Ascending aorta (tissue), 2 donors: ENCODE measurements around the gene RSL1D1. TPM values are rescaled to one million over a fixed set of nuclear protein-coding genes. Genes with fewer than 3 reads are reported as not detected.
"Not testable (repeated sequence)": the region's sequence is repeated elsewhere in the genome, so short reads cannot be mapped to it uniquely, and the experiment has no call there.

Source experiments
- DNase-seq, 2 donors: peaks; one replicate each; pipeline ENCODE4 v3.0.0-alpha.2; 2019; ENCODE audit warnings: low spot score in 2 of 2
- H3K27ac ChIP-seq, 2 donors: fragments of 200-600 bp; sonication (generic); one replicate each; pipeline ENCODE4 v1.5.1; 2016 to 2017; ENCODE audit warnings: mild to moderate bottlenecking in 1 of 2
- H3K27me3 ChIP-seq: fragments of 200-600 bp; sonication (generic); one replicate; pipeline ENCODE4 v1.5.1; 2017
- H3K36me3 ChIP-seq, 2 donors: fragments of 200-600 bp; sonication (generic); one replicate each; pipeline ENCODE4 v1.5.1; 2016
- H3K4me1 ChIP-seq, 2 donors: fragments of 200-600 bp; sonication (generic); one replicate each; pipeline ENCODE4 v1.5.1; 2016 to 2017; ENCODE audit warnings: mild to moderate bottlenecking in 1 of 2
- H3K4me3 ChIP-seq, 2 donors: fragments of 200-600 bp; sonication (generic); one replicate each; pipeline ENCODE4 v1.5.1; 2016 to 2017; ENCODE audit warnings: mild to moderate bottlenecking in 1 of 2
- H3K9me3 ChIP-seq, 2 donors: fragments of 200-600 bp; sonication (generic); one replicate each; pipeline ENCODE4 v1.5.1; 2016
- intact Hi-C: fragments of 100-400 bp; cut with DNase I; formaldehyde crosslinking; loops from one replicate; pipeline ENCODE4 v1.15.1; 2023
- total RNA-seq: library from RNA; depleted of rRNA; stranded (reverse); fragments of >200 nt; gene quantifications from one replicate; pipeline ENCODE4 v1.1.0, GENCODE V29; 2016
- TF ChIP-seq, protein P1 (sequence below), 3 experiments: fragments of 200-600 bp in 2 of 3; fragments of 450-650 bp in 1 of 3; sonication (generic) in 2 of 3; IDR thresholded peaks; one replicate each; pipeline ENCODE4 v1.5.1; 2016 to 2019; ENCODE audit warnings: antibody characterized with exemption in 3 of 3, mild to moderate bottlenecking in 1 of 3, moderate library complexity in 1 of 3

RSL1D1 gene
- total RNA-seq, 1 donor from 2014 or later = 160 TPM

DNA sequence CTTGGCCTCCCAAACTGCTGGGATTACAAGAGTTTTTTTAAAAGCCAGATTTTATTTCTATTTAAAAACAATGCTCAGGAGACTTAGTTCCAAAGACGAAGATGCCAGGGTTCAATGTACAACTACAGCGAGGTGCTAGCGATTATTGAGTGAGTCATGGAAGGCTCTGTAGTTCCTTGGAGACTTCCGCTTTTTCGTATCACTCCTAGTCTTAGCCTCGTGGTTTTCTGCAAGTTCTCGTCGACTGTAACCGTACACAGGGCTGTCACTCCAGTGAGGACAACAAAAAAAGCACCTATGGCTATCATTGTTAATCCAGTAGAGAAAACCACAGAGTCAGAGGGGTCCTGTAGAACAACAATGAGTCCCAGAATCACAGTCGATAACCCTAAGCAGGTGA lies 31.5 kb downstream of the RSL1D1 start:
- Histone ChIP-seq H3K36me3 (no peaks in the 10 kb centered on the region), H3K27ac (no peak overlapping the region), H3K4me1 (peaks cover 0 to 3% of the 10 kb centered on the region in 2 donors), H3K9me3 (no peaks in the 10 kb centered on the region), H3K27me3 (no peaks in the 10 kb centered on the region), H3K4me3 (no peak overlapping the region)
- DNase-seq = no peak
- intact Hi-C loops = no loop called here
- TF ChIP-seq, protein P1, sequence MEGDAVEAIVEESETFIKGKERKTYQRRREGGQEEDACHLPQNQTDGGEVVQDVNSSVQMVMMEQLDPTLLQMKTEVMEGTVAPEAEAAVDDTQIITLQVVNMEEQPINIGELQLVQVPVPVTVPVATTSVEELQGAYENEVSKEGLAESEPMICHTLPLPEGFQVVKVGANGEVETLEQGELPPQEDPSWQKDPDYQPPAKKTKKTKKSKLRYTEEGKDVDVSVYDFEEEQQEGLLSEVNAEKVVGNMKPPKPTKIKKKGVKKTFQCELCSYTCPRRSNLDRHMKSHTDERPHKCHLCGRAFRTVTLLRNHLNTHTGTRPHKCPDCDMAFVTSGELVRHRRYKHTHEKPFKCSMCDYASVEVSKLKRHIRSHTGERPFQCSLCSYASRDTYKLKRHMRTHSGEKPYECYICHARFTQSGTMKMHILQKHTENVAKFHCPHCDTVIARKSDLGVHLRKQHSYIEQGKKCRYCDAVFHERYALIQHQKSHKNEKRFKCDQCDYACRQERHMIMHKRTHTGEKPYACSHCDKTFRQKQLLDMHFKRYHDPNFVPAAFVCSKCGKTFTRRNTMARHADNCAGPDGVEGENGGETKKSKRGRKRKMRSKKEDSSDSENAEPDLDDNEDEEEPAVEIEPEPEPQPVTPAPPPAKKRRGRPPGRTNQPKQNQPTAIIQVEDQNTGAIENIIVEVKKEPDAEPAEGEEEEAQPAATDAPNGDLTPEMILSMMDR (IDR thresholded peaks at IDR 0.05) = no peak

DNA sequence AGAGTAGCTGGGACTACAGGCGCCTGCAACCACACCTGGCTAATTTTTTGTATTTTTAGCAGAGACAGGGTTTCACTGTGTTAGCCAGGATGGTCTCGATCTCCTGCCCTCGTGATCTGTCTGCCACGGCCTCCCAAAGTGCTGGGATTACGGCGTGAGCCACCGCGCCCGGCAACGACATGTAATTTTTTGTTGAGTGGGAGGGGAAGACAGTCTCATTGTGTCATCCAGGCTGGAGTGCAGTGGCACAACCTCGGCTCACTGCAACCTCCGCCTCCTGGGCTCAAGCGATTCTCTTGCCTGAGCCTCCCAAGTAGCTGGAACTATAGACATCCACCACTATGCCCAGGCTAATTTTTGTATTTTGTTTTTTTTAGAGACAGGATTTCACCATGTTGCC lies 32.4 kb downstream of the RSL1D1 start:
- H3K4me3 ChIP-seq, DNase-seq, H3K27me3 ChIP-seq, H3K36me3 ChIP-seq, intact Hi-C loops, H3K27ac ChIP-seq, H3K9me3 ChIP-seq, H3K4me1 ChIP-seq: not testable (repeated sequence)

DNA sequence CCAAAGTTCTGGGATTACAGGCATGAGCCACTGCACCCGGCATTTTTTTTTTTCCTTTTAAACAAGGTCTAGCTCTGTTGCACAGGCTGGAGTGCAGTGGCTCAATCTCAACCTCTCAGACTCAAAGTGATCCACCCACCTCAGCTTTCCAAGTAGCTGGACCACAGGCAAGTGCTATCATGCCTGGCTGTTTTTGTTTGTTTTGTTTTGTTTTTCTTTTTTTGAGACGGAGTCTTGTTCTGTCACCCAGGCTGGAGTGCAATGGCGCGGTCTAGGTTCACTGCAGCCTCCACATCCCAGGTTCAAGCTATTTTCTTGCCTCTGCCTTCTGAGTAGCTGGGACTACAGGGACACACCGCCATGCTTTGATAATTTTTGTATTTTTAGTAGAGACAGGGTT lies 35.2 kb downstream of the RSL1D1 start:
- Histone ChIP-seq H3K27me3 (no peaks in the 10 kb centered on the region), H3K4me3 (no peak overlapping the region), H3K27ac (no peak overlapping the region), H3K4me1 (no peaks in the 10 kb centered on the region), H3K36me3 (no peaks in the 10 kb centered on the region), H3K9me3 (no peaks in the 10 kb centered on the region)
- DNase-seq = no peak
- intact Hi-C loops = no loop called here
- TF ChIP-seq, protein P1 (IDR thresholded peaks at IDR 0.05) = no peak

DNA sequence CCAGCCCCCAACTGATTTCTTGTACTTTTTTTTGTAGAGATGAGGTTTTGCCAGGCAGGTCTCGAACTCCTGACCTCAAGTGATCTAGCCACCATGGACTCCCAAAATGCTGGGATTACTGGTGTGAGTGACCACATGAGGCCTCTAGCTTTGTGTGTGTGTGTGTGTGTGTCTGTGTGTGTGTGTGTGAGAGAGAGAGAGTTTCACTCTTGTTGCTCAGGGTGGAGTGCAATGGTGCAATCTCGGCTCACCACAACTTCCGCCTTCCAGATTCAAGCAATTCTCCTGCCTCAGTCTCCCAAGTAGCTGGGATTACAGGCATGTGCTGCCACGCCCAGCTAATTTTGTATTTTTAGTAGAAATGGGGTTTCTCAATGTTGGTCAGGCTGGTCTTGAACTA lies 36.5 kb downstream of the RSL1D1 start:
- not testable (repeated sequence) for H3K27me3 ChIP-seq, H3K4me3 ChIP-seq, H3K36me3 ChIP-seq, H3K4me1 ChIP-seq, H3K27ac ChIP-seq, H3K9me3 ChIP-seq
- intact Hi-C loops = loop anchor here (5.0 kb wide), 1 partner anchor 417 kb away; no protein-coding TSS in a partner anchor
- peak in 1 of 2 donors; percentile 23 for DNase-seq

DNA sequence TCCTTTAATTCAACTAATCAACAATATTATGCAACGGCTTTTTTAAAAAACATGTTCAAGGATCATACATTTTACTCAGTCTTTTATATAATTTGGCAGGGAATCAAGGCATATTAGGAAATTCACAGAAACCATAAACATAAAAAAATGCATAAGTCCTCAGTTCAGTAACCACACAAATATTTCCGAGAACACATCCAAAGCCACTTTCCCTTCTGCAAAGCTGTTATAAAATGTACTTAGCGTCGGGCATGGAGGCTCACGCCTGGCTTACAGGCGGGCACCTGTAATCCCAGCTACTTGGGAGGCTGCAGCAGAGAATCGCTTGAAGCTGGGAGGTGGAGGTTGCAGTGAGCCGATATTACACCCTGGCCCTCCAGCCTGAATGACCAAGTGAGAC lies 44.6 kb downstream of the RSL1D1 start:
- H3K4me1 ChIP-seq = peaks cover 0 to 3% of the 10 kb centered on the region in 2 donors
- intact Hi-C loops = no loop called here
- H3K27me3 ChIP-seq = no peaks in the 10 kb centered on the region
- H3K36me3 ChIP-seq = no peaks in the 10 kb centered on the region
- DNase-seq = no peak
- no peak overlapping the region for H3K27ac ChIP-seq
- no peak overlapping the region for H3K4me3 ChIP-seq
- TF ChIP-seq, protein P1 (IDR thresholded peaks at IDR 0.05) = no peak
- no peaks in the 10 kb centered on the region for H3K9me3 ChIP-seq

DNA sequence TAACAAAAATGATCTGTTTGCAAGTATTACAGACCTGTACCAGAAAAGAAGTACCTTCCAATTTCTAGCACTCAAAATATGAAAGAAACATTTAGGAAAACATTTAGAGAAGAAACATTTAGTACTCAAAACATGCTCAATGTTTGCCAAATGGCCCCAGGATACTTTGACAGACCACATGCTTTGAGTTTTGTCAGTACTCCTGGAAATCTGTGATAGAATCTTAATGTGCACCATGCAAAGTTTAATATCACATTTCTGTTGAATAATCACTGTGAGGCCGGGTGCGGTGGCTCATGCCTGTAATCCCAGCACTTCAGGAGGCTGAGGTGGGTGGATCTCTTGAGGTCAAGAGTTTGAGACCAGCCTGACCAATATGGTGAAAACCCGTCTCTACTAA lies 45.8 kb downstream of the RSL1D1 start:
- Histone ChIP-seq H3K27me3 (no peaks in the 10 kb centered on the region), H3K9me3 (no peaks in the 10 kb centered on the region), H3K4me3 (no peak overlapping the region), H3K36me3 (no peaks in the 10 kb centered on the region), H3K27ac (no peak overlapping the region), H3K4me1 (peaks cover 0 to 2% of the 10 kb centered on the region in 2 donors)
- TF ChIP-seq, protein P1 (IDR thresholded peaks at IDR 0.05) = no peak
- intact Hi-C loops = no loop called here
- DNase-seq = no peak

DNA sequence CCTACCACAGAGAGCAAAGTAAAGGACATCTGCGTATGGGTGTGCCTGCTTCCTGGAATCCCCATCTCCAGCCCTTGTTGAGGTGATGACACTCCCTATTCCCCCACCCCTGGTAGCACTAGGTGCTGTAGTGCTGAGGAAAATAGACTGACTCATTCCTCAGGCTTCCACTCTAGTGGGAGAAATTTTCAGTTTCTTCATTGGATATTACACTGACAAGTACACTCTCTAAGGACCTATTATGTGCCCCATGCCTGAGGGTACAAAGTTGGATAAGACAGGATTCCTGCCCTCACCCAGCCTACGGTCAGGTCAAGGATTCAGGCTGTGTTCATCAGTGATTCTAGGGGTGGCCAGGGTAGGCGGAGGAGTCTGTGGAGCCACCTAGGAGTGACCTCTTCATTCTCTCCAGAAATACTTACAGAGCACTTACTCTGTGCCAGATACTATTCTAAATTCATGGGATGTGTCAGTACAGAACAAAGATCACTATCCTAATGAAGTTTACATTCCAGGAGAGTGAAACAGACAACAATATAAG lies 49.8 kb downstream of the RSL1D1 start:
- DNase-seq = no peak
- TF ChIP-seq, protein P1 (IDR thresholded peaks at IDR 0.05) = no peak
- no peaks in the 10 kb centered on the region for H3K9me3 ChIP-seq
- no peaks in the 10 kb centered on the region for H3K36me3 ChIP-seq
- H3K4me1 ChIP-seq = peaks cover 14 to 18% of the 10 kb centered on the region in 2 donors
- no peak overlapping the region for H3K4me3 ChIP-seq
- H3K27ac ChIP-seq = no peak overlapping the region
- intact Hi-C loops = no loop called here
- no peaks in the 10 kb centered on the region for H3K27me3 ChIP-seq
